Neural cell (in vitro differentiated cells): ENCODE data around the gene PRELP.

Source experiments
- EP300 ChIP-seq: fragments of 450-650 bp; conservative IDR thresholded peaks from 2 replicates; pipeline ENCODE4 v1.6.1; 2014; ENCODE audit warnings: antibody characterized with exemption, mild to moderate bottlenecking, moderate library complexity; ENCODE audit not compliant: poor library complexity, severe bottlenecking
- SMC3 ChIP-seq: fragments of 450-650 bp; conservative IDR thresholded peaks from 2 replicates; pipeline ENCODE4 v1.6.1; 2014; ENCODE audit warnings: antibody characterized with exemption, mild to moderate bottlenecking, moderate library complexity; ENCODE audit not compliant: poor library complexity

DNA sequence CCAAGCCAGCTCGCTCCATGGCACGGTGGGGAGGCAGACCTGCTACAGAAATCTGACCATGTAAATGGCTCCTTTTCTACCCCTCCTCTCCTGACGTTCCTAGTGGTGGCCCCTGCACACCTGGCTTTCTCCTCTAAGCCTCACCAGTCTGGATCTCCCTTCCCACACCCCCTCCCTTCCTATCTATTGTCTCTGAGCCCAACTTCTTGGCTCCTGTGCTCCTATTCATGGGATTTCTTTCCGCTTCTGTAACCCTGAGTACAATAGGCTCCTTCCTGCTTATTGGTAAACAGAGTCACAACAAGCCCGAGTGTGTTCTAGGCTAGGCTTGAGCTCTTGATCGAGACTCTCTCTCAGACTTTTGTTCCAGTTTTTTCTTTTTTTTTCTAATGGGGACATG is 35.9 kb downstream of the PRELP start:
- TF ChIP-seq EP300, result no peak
- TF ChIP-seq SMC3, result no peak
